MM.1S (cell line): ENCODE results near the gene REC8.

ENCODE experiments used
- DNase-seq: peaks from one replicate; pipeline ENCODE4 v3.0.0-alpha.2; 2015
- H2AFZ ChIP-seq: fragments of 300-600 bp; sonication (generic); 2 replicates; pipeline ENCODE4 v1.6.0; 2016; ENCODE audit warnings: antibody characterized with exemption, low read length
- H3F3A ChIP-seq: fragments of 300-600 bp; sonication (generic); 2 replicates; pipeline ENCODE4 v1.6.1; 2016; ENCODE audit warnings: mild to moderate bottlenecking, antibody characterized with exemption, low read length, moderate library complexity, mixed read lengths; ENCODE audit not compliant: insufficient read depth
- H3K27ac ChIP-seq: fragments of 300-600 bp; sonication (generic); 2 replicates; pipeline ENCODE4 v1.5.1; 2016; ENCODE audit warnings: mild to moderate bottlenecking, low read length
- H3K27me3 ChIP-seq: fragments of 300-600 bp; sonication (generic); replicated peaks from 2 replicates; pipeline ENCODE4 v1.6.0; 2016; ENCODE audit warnings: low read length; ENCODE audit not compliant: insufficient read depth
- H3K36me3 ChIP-seq: fragments of 300-600 bp; sonication (generic); replicated peaks from 2 replicates; pipeline ENCODE4 v1.6.1; 2016; ENCODE audit warnings: mild to moderate bottlenecking, low read length, mixed read lengths; ENCODE audit not compliant: insufficient read depth
- H3K4me1 ChIP-seq: fragments of 300-600 bp; sonication (generic); 2 replicates; pipeline ENCODE4 v1.6.1; 2016; ENCODE audit warnings: low read length, mixed read lengths
- H3K4me2 ChIP-seq: fragments of 300-600 bp; sonication (generic); 2 replicates; pipeline ENCODE4 v1.6.0; 2016; ENCODE audit warnings: low read depth, low read length
- H3K4me3 ChIP-seq: fragments of 300-600 bp; sonication (generic); 2 replicates; pipeline ENCODE4 v1.5.1; 2016; ENCODE audit warnings: low read length, mixed read lengths
- H3K79me2 ChIP-seq: fragments of 300-600 bp; sonication (generic); 2 replicates; pipeline ENCODE4 v1.6.1; 2016; ENCODE audit warnings: mixed run types, low read length, mixed read lengths
- H3K9ac ChIP-seq: fragments of 300-600 bp; sonication (generic); 2 replicates; pipeline ENCODE4 v1.6.1; 2016; ENCODE audit warnings: low read length, mixed read lengths
- H3K9me2 ChIP-seq: fragments of 300-600 bp; sonication (generic); replicated peaks from 2 replicates; pipeline ENCODE4 v1.6.1; 2016; ENCODE audit warnings: mild to moderate bottlenecking, low read length, mixed read lengths; ENCODE audit not compliant: insufficient read depth
- H3K9me3 ChIP-seq: fragments of 300-600 bp; sonication (generic); replicated peaks from 2 replicates; pipeline ENCODE4 v1.6.1; 2016; ENCODE audit warnings: mild to moderate bottlenecking, low read length, mixed read lengths; ENCODE audit not compliant: insufficient read depth
- H4K20me1 ChIP-seq: fragments of 300-600 bp; sonication (generic); 2 replicates; pipeline ENCODE4 v1.6.1; 2016; ENCODE audit warnings: mild to moderate bottlenecking, low read length, moderate library complexity, mixed read lengths; ENCODE audit not compliant: insufficient read depth
- CTCF ChIP-seq: fragments of 300-600 bp; sonication (generic); IDR thresholded peaks from 2 replicates; pipeline ENCODE4 v1.5.1; 2016; ENCODE audit warnings: antibody characterized with exemption, low read length, mixed read lengths
- EZH2 ChIP-seq: fragments of 300-600 bp; sonication (generic); optimal IDR thresholded peaks from 2 replicates; pipeline ENCODE3; 2017; ENCODE audit warnings: low read depth, mild to moderate bottlenecking, antibody characterized with exemption, low read length, mixed read lengths
- EZH2phosphoT487 ChIP-seq: fragments of 300-600 bp; sonication (generic); IDR thresholded peaks from 2 replicates; pipeline ENCODE4 v1.6.1; 2018; ENCODE audit warnings: antibody characterized with exemption, low read length

REC8 gene

GRCh38 chr14:24149302-24149969 lies 22.4 kb upstream of the REC8 start:
- no peak overlapping the region for H3K9ac ChIP-seq
- peaks cover 11% of the 10 kb centered on the region for H3K4me1 ChIP-seq
- H3K4me3 ChIP-seq = no peak overlapping the region
- H3K9me2 ChIP-seq = no peaks in the 10 kb centered on the region
- H3F3A ChIP-seq = peaks cover 5% of the 10 kb centered on the region; the same call in 1 of the 2 replicates
- H4K20me1 ChIP-seq = no peaks in the 10 kb centered on the region
- TF ChIP-seq EZH2 (no peak), CTCF (no peak), EZH2phosphoT487 (no peak)
- no peak overlapping the region for H3K27ac ChIP-seq
- H3K9me3 ChIP-seq = no peaks in the 10 kb centered on the region
- no peak overlapping the region for H3K4me2 ChIP-seq
- H2AFZ ChIP-seq = no peak overlapping the region
- peaks cover 39% of the 10 kb centered on the region for H3K79me2 ChIP-seq
- H3K27me3 ChIP-seq = no peaks in the 10 kb centered on the region
- DNase-seq = no peak
- no peaks in the 10 kb centered on the region for H3K36me3 ChIP-seq

- peaks cover 5% of the 10 kb centered on the region; the same call in 1 of the 2 replicates for H3F3A ChIP-seq
- peaks cover 11% of the 10 kb centered on the region for H3K4me1 ChIP-seq
- no peaks in the 10 kb centered on the region for H4K20me1 ChIP-seq
- no peak overlapping the region for H3K9ac ChIP-seq
- peaks cover 33% of the 10 kb centered on the region for H3K79me2 ChIP-seq
- H3K9me3 ChIP-seq = no peaks in the 10 kb centered on the region
- no peak overlapping the region for H2AFZ ChIP-seq
- H3K4me2 ChIP-seq = no peak overlapping the region
- no peak for TF ChIP-seq EZH2
- no peak for TF ChIP-seq CTCF
- TF ChIP-seq EZH2phosphoT487 = no peak
- H3K9me2 ChIP-seq = no peaks in the 10 kb centered on the region
- no peak overlapping the region for H3K27ac ChIP-seq
- H3K27me3 ChIP-seq = no peaks in the 10 kb centered on the region
- H3K4me3 ChIP-seq = no peak overlapping the region
- DNase-seq = no peak
- no peaks in the 10 kb centered on the region for H3K36me3 ChIP-seq
Observed at GRCh38 chr14:24150061-24150460, 21.8 kb upstream of the REC8 start.

- TF ChIP-seq EZH2 (no peak), EZH2phosphoT487 (no peak), CTCF (no peak)
- no peak overlapping the region for H3K4me3 ChIP-seq
- no peaks in the 10 kb centered on the region for H3K9me3 ChIP-seq
- no peaks in the 10 kb centered on the region for H4K20me1 ChIP-seq
- H3K27me3 ChIP-seq = no peaks in the 10 kb centered on the region
- H3K79me2 ChIP-seq = peaks cover 28% of the 10 kb centered on the region
- no peaks in the 10 kb centered on the region for H3K9me2 ChIP-seq
- no peaks in the 10 kb centered on the region for H3K36me3 ChIP-seq
- no peak overlapping the region for H2AFZ ChIP-seq
- peaks cover 5% of the 10 kb centered on the region; the same call in 1 of the 2 replicates for H3F3A ChIP-seq
- no peak for DNase-seq
- H3K4me2 ChIP-seq = no peak overlapping the region
- H3K27ac ChIP-seq = no peak overlapping the region
- peaks cover 8% of the 10 kb centered on the region for H3K4me1 ChIP-seq
- H3K9ac ChIP-seq = no peak overlapping the region
Observed at GRCh38 chr14:24150567-24150966, 21.3 kb upstream of the REC8 start.
